Measurements from ENCODE around the gene RNF114.
"Not testable (repeated sequence)": the region's sequence is repeated elsewhere in the genome, so short reads cannot be mapped to it uniquely, and the experiment has no call there.

The RNF114 gene

DNA sequence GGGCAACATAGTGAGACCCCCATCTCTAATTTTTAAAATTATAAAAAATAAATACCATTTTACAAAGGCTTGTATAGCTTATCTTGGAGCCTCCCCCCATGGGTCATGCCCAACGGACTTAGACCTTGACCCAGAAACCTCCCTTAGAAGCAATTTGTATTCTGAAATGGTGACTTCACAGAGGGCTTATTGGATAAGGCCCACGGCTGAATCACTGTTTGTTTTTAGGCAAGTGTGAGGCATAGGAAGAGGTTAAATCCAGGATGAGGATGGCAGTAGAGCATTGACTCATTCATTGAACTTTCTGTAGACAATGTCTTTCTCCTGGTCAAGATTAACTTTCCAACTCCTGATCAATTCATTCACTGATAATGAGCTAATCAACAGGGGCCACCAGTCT is 40.3 kb downstream of the RNF114 start:
- no peak overlapping the region for H3K9ac ChIP-seq (ENCODE audit: low read length)
- peaks cover 9% of the 10 kb centered on the region for H3K4me1 ChIP-seq (ENCODE audit: control insufficient read depth, insufficient read depth, low read length)
- no peaks in the 10 kb centered on the region for H3K36me3 ChIP-seq (ENCODE audit: control insufficient read depth, insufficient read depth, low read length)
- no peak overlapping the region for H3K4me3 ChIP-seq (ENCODE audit: low read depth, low read length)
- no peaks in the 10 kb centered on the region for H3K9me3 ChIP-seq (ENCODE audit: control insufficient read depth, insufficient read depth, low read depth, low read length)
- no peak overlapping the region for H3K27ac ChIP-seq (ENCODE audit: low read depth, low read length)
- peaks cover 9% of the 10 kb centered on the region for H3K27me3 ChIP-seq (ENCODE audit: control insufficient read depth, insufficient read depth, low read length)

DNA sequence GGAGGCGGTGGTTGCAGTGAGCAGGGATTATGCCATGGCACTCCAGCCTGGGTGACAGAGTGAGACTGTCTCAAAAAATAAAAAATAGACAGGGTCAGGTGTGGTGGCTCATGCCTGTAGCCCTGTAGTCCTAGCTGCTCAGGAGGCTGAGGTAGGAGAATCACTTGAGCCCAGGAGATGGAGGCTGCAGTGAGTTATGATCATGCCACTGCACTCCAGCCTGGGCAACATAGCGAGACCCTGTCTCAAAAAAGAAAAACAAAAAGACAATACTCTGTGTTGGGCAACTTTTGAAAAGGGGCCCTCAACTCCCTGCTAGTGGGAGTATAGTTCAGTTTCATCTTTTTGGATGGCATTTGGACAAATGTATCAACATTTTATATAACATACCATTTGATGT is 41.5 kb downstream of the RNF114 start:
- H3K9me3 ChIP-seq (ENCODE audit: control insufficient read depth, insufficient read depth, low read depth, low read length); H3K9ac ChIP-seq (ENCODE audit: low read length); H3K36me3 ChIP-seq (ENCODE audit: control insufficient read depth, insufficient read depth, low read length); H3K27ac ChIP-seq (ENCODE audit: low read depth, low read length); H3K4me3 ChIP-seq (ENCODE audit: low read depth, low read length): not testable (repeated sequence)
- Histone ChIP-seq H3K27me3 (ENCODE audit: control insufficient read depth, insufficient read depth, low read length) (peaks cover 18% of the 10 kb centered on the region), H3K4me1 (ENCODE audit: control insufficient read depth, insufficient read depth, low read length) (peaks cover 17% of the 10 kb centered on the region)

DNA sequence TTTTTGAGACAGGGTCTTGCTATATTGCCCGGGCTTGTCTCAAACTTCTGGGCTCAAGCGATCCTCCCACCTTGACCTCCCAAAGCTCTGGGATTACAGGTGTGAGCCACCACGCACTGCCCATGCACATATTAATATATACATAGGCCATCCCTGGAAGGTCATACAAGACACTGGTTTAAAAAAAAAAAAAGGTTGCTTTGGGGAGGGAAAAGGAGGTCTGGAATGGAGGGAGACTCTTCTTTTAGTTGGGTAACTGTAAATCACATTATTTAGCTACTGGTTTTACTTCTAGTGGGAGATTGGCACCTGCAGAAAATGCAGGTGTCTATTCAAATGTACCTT is 42.5 kb downstream of the RNF114 start:
- Histone ChIP-seq H3K4me1 (ENCODE audit: control insufficient read depth, insufficient read depth, low read length) (peaks cover 21% of the 10 kb centered on the region), H3K9me3 (ENCODE audit: control insufficient read depth, insufficient read depth, low read depth, low read length) (no peaks in the 10 kb centered on the region), H3K36me3 (ENCODE audit: control insufficient read depth, insufficient read depth, low read length) (no peaks in the 10 kb centered on the region), H3K27me3 (ENCODE audit: control insufficient read depth, insufficient read depth, low read length) (peaks cover 18% of the 10 kb centered on the region), H3K27ac (ENCODE audit: low read depth, low read length) (no peak overlapping the region), H3K9ac (ENCODE audit: low read length) (no peak overlapping the region), H3K4me3 (ENCODE audit: low read depth, low read length) (no peak overlapping the region)

DNA sequence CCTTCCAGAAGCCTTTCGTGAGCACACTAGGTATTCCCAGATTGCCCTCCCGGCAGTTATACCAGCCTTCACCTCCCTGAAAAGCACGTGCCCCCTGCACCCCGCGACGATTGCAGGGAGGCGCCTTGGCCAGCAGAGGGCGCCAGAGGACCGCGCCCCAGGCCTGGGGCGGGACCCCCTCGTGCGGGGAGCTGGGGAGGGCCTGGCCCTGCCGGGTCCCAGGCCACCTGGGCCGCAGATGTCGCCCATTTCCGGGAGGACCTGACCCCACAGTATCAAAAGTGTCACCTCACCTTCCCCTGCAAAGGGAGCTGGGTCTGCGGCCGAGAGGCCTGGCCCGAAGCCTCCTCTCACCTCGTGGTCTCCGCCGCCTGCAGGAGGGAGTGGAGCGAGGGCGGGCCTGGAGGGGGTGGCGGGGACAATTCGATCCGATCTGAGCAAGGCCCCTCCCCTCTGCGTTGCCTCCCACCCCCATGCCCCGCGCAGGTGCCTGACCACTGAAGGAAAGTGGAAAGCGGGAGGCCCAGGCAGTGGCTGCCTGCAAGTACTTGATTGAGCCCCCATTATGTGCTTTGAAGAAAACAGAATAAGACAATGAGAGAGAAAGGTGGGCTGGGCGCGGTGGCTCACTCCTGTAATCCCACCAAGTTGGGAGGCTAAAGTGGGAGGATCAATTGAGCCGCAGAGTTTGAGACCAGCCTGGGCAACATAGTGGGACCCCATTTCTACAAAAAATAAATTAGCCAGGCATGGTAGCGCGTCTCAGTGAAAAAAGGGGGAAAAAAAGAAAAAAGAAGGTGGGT is 43.0 kb downstream of the RNF114 start:
- peak overlapping the region; percentile 48 for H3K9ac ChIP-seq (ENCODE audit: low read length)
- H3K27me3 ChIP-seq (ENCODE audit: control insufficient read depth, insufficient read depth, low read length): peaks cover 18% of the 10 kb centered on the region
- H3K27ac ChIP-seq (ENCODE audit: low read depth, low read length): no peak overlapping the region
- peak overlapping the region; percentile 55 for H3K4me3 ChIP-seq (ENCODE audit: low read depth, low read length)
- H3K4me1 ChIP-seq (ENCODE audit: control insufficient read depth, insufficient read depth, low read length): peaks cover 26% of the 10 kb centered on the region
- no peaks in the 10 kb centered on the region for H3K9me3 ChIP-seq (ENCODE audit: control insufficient read depth, insufficient read depth, low read depth, low read length)
- H3K36me3 ChIP-seq (ENCODE audit: control insufficient read depth, insufficient read depth, low read length): peaks cover 5% of the 10 kb centered on the region; the same call in 1 of the 2 replicates

DNA sequence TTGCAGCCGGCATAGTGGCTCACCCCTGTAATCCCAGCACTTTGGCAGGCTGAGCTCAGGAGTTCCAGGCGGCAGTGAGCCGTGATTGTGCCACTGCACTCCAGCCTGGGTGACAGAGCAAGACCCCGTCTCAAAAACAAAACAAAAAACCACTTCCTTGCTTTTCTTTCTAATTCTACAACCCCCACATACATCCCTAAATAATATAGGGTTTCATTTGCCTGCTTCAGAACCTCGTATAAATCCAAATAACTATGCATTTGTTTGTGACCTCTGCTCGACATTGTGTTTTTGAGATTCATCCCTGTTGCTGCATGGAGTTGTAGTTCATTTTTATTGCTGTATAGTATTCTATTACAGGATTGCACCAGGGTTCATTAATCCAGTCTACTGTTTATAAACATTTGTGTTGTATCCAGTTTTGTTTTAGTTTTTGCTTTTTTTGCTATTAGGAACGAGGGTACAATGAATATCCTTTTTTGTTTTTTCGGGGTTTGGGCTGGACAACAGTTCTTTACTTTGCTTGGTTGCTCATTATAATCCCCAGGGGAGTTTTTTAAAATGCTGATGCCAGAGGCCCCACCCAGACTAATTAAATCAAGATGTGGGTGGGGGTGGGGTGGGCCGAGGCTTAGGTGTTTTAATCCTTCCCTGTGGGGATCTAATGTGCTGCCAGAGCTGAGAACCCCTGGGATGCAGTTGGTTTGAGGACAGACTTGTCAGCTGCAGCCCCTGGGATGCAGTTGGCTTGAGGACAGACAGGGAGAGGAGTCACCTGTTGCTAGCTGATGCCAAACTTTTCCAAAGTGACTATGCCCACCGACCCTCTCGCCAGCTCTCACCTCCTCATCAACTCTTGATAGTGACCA is 44.2 kb downstream of the RNF114 start:
- Histone ChIP-seq H3K4me1 (ENCODE audit: control insufficient read depth, insufficient read depth, low read length) (peaks cover 38% of the 10 kb centered on the region), H3K4me3 (ENCODE audit: low read depth, low read length) (no peak overlapping the region), H3K9me3 (ENCODE audit: control insufficient read depth, insufficient read depth, low read depth, low read length) (no peaks in the 10 kb centered on the region), H3K27me3 (ENCODE audit: control insufficient read depth, insufficient read depth, low read length) (peaks cover 18% of the 10 kb centered on the region), H3K9ac (ENCODE audit: low read length) (no peak overlapping the region), H3K36me3 (ENCODE audit: control insufficient read depth, insufficient read depth, low read length) (peaks cover 16% of the 10 kb centered on the region), H3K27ac (ENCODE audit: low read depth, low read length) (no peak overlapping the region)

DNA sequence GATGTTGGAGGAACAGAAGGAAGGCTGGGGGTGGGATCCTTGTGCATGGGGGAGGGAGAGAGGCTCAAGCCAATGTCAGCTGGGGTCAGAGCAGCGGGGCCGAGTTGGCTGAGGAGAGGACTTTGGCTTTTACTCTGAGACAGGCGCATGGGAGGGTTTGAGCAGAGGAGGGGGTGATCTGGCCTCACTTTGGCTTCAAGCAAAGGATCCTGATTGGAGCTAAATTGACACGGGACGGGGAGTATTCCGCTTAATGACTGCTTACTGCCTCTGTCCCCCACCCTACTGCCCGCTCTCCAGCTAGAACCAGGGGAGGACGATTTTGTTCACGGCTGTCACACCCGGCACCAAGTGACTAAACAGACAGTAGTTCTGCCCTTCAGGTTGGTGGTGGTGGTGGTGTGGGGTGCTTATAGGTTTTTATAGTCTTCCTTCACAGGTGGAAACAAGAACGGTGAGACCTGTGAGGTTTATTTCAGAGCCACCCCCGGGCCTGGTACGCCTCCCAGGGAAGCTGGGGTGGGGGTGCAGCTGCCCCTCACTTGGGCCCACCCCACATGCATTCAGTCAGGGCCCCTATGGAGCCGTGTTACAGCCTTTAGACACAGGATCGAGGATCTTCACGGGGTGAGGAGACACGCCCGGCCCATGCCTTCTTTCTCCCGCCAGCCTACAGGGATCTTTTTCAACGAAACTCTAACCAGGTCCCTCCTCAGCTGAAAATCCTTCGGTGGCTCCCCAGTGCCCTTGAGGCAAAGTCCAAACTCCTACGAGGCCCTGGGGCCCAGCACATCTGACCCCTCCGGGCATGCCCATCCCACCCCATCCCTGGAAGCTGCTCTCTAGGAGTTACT is 45.2 kb downstream of the RNF114 start:
- H3K4me1 ChIP-seq (ENCODE audit: control insufficient read depth, insufficient read depth, low read length): peaks cover 48% of the 10 kb centered on the region
- H3K9me3 ChIP-seq (ENCODE audit: control insufficient read depth, insufficient read depth, low read depth, low read length): no peaks in the 10 kb centered on the region
- H3K4me3 ChIP-seq (ENCODE audit: low read depth, low read length): peak overlapping the region; percentile 63; the same call in 1 of the 2 replicates
- H3K27ac ChIP-seq (ENCODE audit: low read depth, low read length): no peak overlapping the region
- H3K27me3 ChIP-seq (ENCODE audit: control insufficient read depth, insufficient read depth, low read length): peaks cover 18% of the 10 kb centered on the region
- H3K9ac ChIP-seq (ENCODE audit: low read length): peak overlapping the region; percentile 58
- peaks cover 25% of the 10 kb centered on the region for H3K36me3 ChIP-seq (ENCODE audit: control insufficient read depth, insufficient read depth, low read length)

DNA sequence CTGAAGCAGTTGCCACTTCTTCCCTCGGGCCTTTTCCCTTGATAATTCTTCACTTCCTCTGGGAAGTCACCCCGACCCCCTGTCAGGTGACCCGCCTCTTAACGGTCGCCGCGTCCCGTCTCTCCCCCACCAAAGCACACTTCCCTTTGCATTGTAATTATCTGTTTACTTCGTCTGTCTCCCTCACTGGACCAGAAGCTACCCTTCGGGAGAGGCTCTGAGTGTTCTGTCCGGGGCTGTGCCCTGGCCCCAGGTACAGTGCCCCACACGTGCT is 45.8 kb downstream of the RNF114 start:
- Histone ChIP-seq H3K27ac (ENCODE audit: low read depth, low read length) (no peak overlapping the region), H3K27me3 (ENCODE audit: control insufficient read depth, insufficient read depth, low read length) (peaks cover 18% of the 10 kb centered on the region), H3K4me1 (ENCODE audit: control insufficient read depth, insufficient read depth, low read length) (peaks cover 53% of the 10 kb centered on the region), H3K4me3 (ENCODE audit: low read depth, low read length) (peak overlapping the region; percentile 63), H3K9me3 (ENCODE audit: control insufficient read depth, insufficient read depth, low read depth, low read length) (no peaks in the 10 kb centered on the region), H3K9ac (ENCODE audit: low read length) (peak overlapping the region; percentile 58), H3K36me3 (ENCODE audit: control insufficient read depth, insufficient read depth, low read length) (peaks cover 25% of the 10 kb centered on the region)

DNA sequence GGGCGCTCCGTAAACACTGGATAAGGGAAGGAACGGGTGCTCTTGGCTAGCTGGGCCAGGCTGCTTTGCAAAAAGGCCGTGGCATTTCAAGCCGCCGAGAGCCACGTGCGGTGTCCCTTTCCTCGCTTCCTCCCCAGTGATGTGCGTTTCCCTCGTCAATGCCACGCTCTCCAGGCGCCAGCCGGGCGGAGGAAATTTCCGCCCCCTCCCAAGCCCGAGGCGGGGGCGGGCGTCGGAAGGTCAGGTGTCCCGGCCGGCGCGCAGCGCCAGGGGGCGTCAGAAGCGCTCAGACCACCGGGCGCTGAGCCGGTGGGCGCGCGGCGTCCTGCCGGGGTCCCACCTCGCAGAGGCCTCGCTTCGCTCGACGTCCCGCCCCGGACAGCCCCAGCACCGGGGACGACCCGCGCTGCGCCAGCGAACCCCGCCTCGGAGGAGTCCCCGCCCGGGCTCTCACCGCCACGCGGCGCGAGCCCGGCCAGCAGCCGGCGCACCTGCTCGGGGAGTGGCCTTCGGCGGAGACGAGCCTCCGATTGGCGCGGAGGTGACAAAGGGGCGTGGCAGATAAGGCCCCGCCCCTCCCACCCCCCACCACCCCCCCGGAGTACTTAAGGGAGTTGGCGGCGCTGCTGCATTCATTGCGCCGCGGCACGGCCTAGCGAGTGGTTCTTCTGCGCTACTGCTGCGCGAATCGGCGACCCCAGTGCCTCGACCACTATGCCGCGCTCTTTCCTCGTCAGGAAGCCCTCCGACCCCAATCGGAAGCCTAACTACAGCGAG is 46.3 kb downstream of the RNF114 start, which contains the start of gene SNAI1:
SNAI1 (plus strand) TSS at position 635 of the 777 bp plus-strand sequence; CDS start at position 715, 80 bp downstream.
- Histone ChIP-seq H3K4me3 (ENCODE audit: low read depth, low read length) (peak within 1 kb of the TSS; percentile 91), H3K36me3 (ENCODE audit: control insufficient read depth, insufficient read depth, low read length) (peaks cover 29% of the 10 kb centered on the region), H3K4me1 (ENCODE audit: control insufficient read depth, insufficient read depth, low read length) (peaks cover 58% of the 10 kb centered on the region), H3K9me3 (ENCODE audit: control insufficient read depth, insufficient read depth, low read depth, low read length) (no peaks in the 10 kb centered on the region), H3K27me3 (ENCODE audit: control insufficient read depth, insufficient read depth, low read length) (peaks cover 18% of the 10 kb centered on the region), H3K27ac (ENCODE audit: low read depth, low read length) (no peak within 1 kb of the TSS), H3K9ac (ENCODE audit: low read length) (peak within 1 kb of the TSS; percentile 81)

DNA sequence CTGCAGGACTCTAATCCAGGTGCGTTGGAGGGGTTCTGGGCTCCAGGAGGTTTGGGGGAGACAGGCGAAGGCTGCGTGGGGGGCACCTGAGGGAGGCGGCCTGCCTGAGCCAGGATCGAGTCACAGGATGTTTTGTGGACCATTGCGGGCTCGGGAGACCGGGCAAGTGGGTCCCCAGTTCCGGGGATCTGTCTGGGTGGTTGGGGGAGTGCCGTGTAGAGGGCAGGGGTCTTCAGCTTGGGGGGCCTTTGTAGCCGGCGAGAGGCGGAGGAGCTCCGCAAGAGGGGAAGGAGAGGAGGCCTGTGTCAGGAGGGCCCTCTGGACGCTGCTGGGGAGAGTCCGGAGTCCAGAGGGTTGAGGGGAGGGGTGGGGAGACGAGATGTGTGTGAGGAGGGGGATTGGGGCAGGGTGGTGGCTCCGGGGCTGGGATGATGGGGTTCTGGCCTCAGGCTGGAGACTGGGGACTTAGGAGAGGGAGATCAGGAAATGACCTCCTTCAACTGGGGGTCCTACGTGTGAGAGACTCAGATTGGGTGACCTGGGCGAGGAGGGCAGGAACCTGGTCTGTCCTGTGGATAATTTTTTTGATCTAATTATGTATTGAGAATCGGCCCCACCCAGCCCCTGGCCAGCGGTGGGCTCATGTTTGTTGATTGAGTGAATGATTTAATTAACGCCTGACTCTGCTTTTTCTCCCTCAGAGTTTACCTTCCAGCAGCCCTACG is 47.1 kb downstream of the RNF114 start:
- peaks cover 64% of the 10 kb centered on the region for H3K4me1 ChIP-seq (ENCODE audit: control insufficient read depth, insufficient read depth, low read length)
- H3K9me3 ChIP-seq (ENCODE audit: control insufficient read depth, insufficient read depth, low read depth, low read length): no peaks in the 10 kb centered on the region
- H3K27me3 ChIP-seq (ENCODE audit: control insufficient read depth, insufficient read depth, low read length): peaks cover 18% of the 10 kb centered on the region
- H3K4me3 ChIP-seq (ENCODE audit: low read depth, low read length): peak overlapping the region; percentile 91
- peak overlapping the region; percentile 81 for H3K9ac ChIP-seq (ENCODE audit: low read length)
- peaks cover 35% of the 10 kb centered on the region for H3K36me3 ChIP-seq (ENCODE audit: control insufficient read depth, insufficient read depth, low read length)
- H3K27ac ChIP-seq (ENCODE audit: low read depth, low read length): no peak overlapping the region

All from HUES6 (cell line).